ENCODE results near the gene FAM53B.

FAM53B gene

GRCh38 chr10:124681626-124682552, 62.3 kb downstream of the FAM53B start:
- in situ Hi-C loops (cut with HindIII; ENCODE audit: low sequenced_read_pairs), result no loop called here

GRCh38 chr10:124681091-124681490, 63.1 kb downstream of the FAM53B start:
- in situ Hi-C loops (cut with HindIII; ENCODE audit: low sequenced_read_pairs), result no loop called here

GRCh38 chr10:124680675-124681074, 63.5 kb downstream of the FAM53B start:
- in situ Hi-C loops (cut with HindIII; ENCODE audit: low sequenced_read_pairs), result no loop called here

- in situ Hi-C loops (cut with HindIII; ENCODE audit: low sequenced_read_pairs), result no loop called here
These were observed 64.8 kb downstream of the FAM53B start for GRCh38 chr10:124679401-124679800.

GRCh38 chr10:124678557-124679240, 65.5 kb downstream of the FAM53B start:
- in situ Hi-C loops (cut with HindIII; ENCODE audit: low sequenced_read_pairs), result no loop called here

- in situ Hi-C loops (cut with HindIII; ENCODE audit: low sequenced_read_pairs), result no loop called here
These were observed 66.2 kb downstream of the FAM53B start for GRCh38 chr10:124677749-124678556.

GRCh38 chr10:124677293-124677699, 66.9 kb downstream of the FAM53B start:
- in situ Hi-C loops (cut with HindIII; ENCODE audit: low sequenced_read_pairs), result no loop called here

GRCh38 chr10:124676416-124677062, 67.6 kb downstream of the FAM53B start:
- in situ Hi-C loops (cut with HindIII; ENCODE audit: low sequenced_read_pairs), result no loop called here

- in situ Hi-C loops (cut with HindIII; ENCODE audit: low sequenced_read_pairs), result no loop called here
These were observed 68.4 kb downstream of the FAM53B start for GRCh38 chr10:124675824-124676223.

GRCh38 chr10:124675261-124675660, 68.9 kb downstream of the FAM53B start:
- in situ Hi-C loops (cut with HindIII; ENCODE audit: low sequenced_read_pairs), result no loop called here

- in situ Hi-C loops (cut with HindIII; ENCODE audit: low sequenced_read_pairs), result no loop called here
These were observed 69.4 kb downstream of the FAM53B start for GRCh38 chr10:124674768-124675222.

- in situ Hi-C loops (cut with HindIII; ENCODE audit: low sequenced_read_pairs), result no loop called here
These were observed 72.0 kb downstream of the FAM53B start for GRCh38 chr10:124672181-124672638.

- in situ Hi-C loops (cut with HindIII; ENCODE audit: low sequenced_read_pairs), result no loop called here
These were observed 72.6 kb downstream of the FAM53B start for GRCh38 chr10:124671486-124672075.

- in situ Hi-C loops (cut with HindIII; ENCODE audit: low sequenced_read_pairs), result no loop called here
These were observed 73.3 kb downstream of the FAM53B start for GRCh38 chr10:124670849-124671248.

- in situ Hi-C loops (cut with HindIII; ENCODE audit: low sequenced_read_pairs), result no loop called here
These were observed 74.1 kb downstream of the FAM53B start for GRCh38 chr10:124669824-124670654.

- in situ Hi-C loops (cut with HindIII; ENCODE audit: low sequenced_read_pairs), result no loop called here
These were observed 74.9 kb downstream of the FAM53B start for GRCh38 chr10:124669141-124669823.

- in situ Hi-C loops (cut with HindIII; ENCODE audit: low sequenced_read_pairs), result no loop called here
These were observed 75.6 kb downstream of the FAM53B start for GRCh38 chr10:124668517-124669051.
